ENCODE data around the gene VASH1.

DNA sequence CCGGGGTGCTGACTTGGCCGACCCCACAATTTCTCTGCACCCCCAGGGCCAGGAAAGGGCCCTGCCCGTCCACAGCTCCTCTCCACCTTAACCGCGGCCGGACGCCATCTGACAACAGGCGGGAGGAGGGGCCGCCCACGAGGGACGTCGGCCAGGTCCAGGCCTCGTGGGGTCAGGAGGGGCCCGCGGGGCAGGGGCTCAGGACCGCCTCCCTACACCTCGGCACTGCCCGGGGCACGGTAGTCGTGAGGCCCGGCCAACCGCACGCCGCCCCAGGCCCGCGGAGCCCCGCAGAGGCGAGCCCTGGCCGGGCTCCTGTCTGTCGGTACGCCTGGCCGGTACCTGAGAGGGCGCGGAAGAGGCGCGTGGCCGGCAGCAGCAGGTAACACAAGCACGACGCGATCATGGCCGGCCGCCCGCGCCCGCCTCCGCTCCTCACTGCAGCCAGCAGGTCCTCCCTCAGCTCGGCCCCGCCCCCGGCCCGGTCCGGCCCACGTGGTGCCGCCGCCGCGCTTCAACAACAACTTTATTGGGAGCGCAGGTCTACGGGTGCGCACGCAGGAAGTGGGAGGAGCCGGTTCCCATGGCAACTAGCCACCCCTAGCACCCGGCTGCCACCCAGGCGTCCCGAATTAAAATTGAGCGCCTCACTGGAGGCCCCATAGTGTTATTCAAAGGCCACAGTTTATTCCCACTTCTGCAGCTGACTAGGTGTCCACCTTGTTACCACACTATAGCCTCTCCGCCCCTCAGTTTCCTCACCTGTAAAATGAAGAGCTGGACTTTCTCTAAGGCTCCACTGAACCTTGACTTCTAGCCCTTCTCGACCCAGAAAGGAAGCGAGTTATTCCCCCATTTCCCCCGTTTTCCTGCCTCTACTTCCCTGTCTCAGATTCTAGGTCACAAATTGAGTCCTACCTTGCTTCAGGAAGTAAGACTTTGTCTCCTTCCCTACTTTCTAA is 51.4 kb downstream of the VASH1 start, which contains the start of gene ANGEL1:
- TF ChIP-seq, protein P1, sequence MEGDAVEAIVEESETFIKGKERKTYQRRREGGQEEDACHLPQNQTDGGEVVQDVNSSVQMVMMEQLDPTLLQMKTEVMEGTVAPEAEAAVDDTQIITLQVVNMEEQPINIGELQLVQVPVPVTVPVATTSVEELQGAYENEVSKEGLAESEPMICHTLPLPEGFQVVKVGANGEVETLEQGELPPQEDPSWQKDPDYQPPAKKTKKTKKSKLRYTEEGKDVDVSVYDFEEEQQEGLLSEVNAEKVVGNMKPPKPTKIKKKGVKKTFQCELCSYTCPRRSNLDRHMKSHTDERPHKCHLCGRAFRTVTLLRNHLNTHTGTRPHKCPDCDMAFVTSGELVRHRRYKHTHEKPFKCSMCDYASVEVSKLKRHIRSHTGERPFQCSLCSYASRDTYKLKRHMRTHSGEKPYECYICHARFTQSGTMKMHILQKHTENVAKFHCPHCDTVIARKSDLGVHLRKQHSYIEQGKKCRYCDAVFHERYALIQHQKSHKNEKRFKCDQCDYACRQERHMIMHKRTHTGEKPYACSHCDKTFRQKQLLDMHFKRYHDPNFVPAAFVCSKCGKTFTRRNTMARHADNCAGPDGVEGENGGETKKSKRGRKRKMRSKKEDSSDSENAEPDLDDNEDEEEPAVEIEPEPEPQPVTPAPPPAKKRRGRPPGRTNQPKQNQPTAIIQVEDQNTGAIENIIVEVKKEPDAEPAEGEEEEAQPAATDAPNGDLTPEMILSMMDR (conservative IDR thresholded peaks at IDR 0.05 in 1 of 2, IDR thresholded peaks at IDR 0.05 in 1 of 2; ENCODE audit: low read depth in 1 of 2, low read length in 2 of 2) = no peak
- TF ChIP-seq EZH2 (IDR thresholded peaks at IDR 0.05; ENCODE audit: low read length, missing control alignments) = no peak
